GM21619 (cell line): ENCODE data around the gene DHRS2.

Source experiments
- ATAC-seq: cut with Tn5 transposase; IDR thresholded peaks from one replicate; pipeline ENCODE4 v1.9.1; 2021; ENCODE audit not compliant: unreplicated experiment

Gene DHRS2

DNA sequence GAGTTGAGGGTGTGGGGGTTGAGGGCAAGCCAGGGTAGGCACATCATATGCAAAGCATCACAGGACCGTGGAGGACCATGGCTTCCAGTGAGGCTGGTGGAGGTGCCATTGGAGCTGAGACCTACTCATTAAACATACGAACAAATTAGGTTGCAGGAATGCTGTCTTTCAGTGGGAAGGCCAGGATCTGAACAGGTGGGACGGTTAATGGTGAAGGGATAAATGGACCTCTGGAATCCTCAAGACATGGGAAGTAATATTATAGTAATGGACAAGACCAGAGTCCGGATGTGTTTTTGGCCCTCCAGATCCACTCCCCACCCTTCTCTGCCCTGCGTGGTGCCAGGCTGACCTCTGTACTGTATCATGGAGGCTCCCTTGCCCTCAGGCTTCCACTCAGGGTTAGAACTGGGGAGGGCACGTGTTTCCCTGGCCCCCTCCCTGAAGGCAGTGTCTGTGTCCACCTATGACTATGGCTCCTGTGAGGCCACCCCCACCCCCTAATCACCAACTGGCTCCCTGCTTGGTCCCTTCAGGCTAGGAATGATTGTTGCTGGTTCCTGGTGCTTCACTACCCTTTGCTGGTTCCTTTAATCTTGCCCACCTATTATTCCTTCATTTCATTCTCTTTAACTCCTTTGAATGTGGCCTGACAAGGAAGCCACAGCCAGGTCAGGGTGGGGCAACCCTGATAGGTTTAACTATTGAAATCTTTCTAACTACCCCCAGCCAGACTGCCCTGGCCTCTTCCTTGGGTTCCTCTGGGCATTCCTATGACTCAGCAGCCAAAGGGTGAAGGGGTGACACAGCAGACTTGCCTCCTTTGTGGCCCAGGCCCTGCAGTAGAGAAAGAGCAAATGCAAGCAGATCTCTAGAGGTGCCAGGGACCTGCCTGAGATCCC is 10.7 kb downstream of the DHRS2 start:
- no peak for ATAC-seq

- ATAC-seq: no peak
These were observed 11.5 kb downstream of the DHRS2 start for GRCh38 chr14:23647619-23648018.

GRCh38 chr14:23648764-23649460 is 12.7 kb downstream of the DHRS2 start:
- no peak for ATAC-seq

DNA sequence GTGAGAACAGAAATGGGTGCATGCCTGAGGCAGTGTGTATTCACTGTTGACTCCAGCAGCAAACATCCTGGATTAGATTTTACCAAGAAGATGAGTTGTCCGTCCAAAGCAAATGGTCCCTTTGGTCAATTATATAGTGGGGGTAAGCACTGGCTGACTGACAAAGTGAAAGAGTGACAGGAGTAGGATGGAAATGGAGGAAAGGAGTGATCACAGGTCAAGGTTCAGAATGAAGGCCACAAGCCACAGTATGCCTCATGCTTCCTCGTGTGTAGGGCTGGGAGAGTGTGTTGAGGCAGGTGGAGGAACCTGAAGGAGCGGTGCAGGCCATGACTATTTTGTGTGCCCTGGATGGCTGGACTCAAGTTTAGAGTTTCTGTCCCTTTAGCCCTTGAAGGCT is 14.3 kb downstream of the DHRS2 start:
- ATAC-seq: no peak

DNA sequence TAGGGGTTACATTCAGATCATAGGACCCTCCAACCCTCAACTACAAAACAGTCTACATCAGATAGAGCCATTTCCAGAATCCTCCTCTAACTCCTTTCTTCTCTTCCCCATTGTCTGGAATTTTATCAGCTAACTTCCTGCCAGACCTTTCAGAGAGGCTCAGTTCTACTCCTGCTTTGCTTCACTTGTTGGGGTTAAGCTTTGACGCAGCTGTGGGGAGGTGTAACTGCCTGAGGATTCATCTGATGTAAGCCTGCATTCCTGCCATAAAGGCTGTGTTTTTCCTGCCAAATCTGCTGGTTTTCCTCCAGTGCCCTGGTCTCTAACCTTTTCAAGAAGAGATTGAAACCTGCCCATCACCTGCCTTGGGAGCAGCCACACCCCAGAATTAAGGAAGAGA is 16.9 kb downstream of the DHRS2 start:
- ATAC-seq: no peak

- ATAC-seq: no peak
These were observed 18.1 kb downstream of the DHRS2 start for GRCh38 chr14:23654231-23654630.

GRCh38 chr14:23657959-23658470 is 21.9 kb downstream of the DHRS2 start:
- ATAC-seq: no peak

GRCh38 chr14:23660290-23661226 is 24.4 kb downstream of the DHRS2 start:
- ATAC-seq: peak; percentile 77

- no peak for ATAC-seq
These were observed 25.4 kb downstream of the DHRS2 start for GRCh38 chr14:23661542-23661941.

DNA sequence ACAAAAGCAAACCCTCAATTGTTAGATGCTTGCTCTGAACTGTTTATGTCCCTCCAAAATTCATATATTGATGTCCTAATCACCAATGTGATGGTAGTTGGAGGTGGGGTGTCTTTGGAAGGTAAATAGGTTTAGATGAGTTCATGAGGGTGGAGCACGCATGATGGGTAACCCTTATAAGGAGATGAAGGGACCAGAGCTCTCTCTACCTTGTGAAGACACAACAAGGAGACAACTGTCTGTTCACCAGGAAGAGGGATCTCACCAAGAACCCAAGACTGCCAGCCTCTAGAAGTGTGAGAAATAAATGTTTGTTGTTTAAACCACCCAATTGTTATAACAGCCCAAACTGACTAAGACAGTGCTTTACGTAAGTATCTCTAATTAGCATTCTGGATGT is 27.0 kb downstream of the DHRS2 start:
- ATAC-seq: no peak

DNA sequence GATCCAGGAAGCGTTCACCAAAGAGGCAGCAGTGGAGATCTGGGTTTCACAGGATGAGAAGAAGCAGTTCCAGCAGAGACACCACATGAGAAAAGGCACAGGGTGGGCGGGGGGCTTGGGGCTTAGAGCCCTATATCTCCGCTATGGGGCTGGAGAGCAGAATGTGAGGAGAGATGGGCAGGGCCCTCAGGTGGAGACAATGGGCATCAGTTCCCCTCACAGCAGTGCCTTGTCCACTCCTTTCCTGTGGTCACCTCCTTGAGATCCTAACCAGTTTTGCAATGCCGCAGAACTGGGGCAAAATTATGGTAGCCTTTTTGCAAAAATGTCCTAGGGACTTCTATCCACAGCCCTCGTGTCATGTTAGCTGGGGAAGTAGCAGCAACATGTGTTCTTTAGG is 27.5 kb downstream of the DHRS2 start:
- ATAC-seq: no peak

GRCh38 chr14:23664207-23664885 is 28.2 kb downstream of the DHRS2 start:
- ATAC-seq: no peak

GRCh38 chr14:23665302-23666016 is 29.3 kb downstream of the DHRS2 start:
- ATAC-seq: no peak

- ATAC-seq: no peak
These were observed 31.0 kb downstream of the DHRS2 start for GRCh38 chr14:23667134-23667533.

DNA sequence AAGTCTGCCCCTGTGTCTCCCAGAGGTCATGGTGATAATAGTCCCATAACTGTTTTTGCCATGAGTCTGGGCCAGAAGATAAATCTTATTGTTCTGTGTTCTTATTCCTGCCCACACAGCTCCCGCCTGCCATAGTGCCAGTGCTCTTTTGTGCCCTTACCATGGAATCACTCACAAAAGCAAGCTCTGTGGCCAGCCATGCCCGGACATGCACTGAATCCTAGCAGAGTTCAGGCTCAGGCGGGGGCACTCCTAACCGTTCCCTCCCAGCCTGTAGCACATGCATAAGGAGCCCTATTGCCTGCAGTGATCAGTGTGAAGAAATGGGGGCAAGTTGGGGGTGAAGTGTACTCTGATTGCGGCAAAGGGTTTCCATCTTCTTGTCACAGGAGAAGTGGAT is 33.3 kb downstream of the DHRS2 start:
- no peak for ATAC-seq

DNA sequence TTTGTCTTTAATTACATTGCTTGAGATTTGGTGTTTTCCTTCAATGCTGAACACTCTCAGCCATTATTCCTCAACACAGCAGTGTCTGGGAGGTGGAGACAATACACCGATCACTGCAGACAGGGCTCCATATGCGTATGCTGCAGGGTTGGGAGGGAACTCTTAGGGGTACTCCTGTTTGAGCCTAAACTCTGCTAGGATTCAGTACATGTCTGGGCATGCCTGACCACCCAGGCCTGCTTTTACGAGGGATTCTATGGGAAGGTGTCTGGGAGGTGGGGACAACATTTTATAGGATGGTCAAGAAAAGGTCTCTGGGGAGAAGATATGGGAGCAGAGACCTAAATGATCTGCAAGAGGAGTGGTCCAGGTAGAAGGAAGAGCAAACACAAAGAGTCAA is 34.3 kb downstream of the DHRS2 start:
- ATAC-seq: no peak

GRCh38 chr14:23672200-23672599 is 36.0 kb downstream of the DHRS2 start:
- ATAC-seq: no peak

DNA sequence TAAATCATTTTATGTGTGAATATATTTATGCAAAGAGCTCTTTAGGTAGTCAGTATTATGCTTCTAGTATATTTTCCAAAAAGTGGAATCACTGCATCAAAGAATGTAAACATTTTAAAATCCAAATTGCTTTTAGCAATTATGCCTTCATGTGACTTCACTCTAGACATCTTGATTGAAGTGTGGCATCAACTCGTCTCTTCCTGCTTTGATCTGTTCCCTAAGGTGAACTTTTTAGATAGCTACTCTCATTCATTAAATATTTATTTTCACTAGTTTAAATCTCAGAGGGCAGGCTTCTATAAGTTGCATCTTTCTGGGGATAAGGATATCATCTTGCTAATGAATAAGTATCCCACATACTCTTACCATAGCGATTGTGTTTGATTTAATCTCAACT is 39.2 kb downstream of the DHRS2 start:
- no peak for ATAC-seq

GRCh38 chr14:23675906-23676305 is 39.7 kb downstream of the DHRS2 start:
- ATAC-seq: no peak

DNA sequence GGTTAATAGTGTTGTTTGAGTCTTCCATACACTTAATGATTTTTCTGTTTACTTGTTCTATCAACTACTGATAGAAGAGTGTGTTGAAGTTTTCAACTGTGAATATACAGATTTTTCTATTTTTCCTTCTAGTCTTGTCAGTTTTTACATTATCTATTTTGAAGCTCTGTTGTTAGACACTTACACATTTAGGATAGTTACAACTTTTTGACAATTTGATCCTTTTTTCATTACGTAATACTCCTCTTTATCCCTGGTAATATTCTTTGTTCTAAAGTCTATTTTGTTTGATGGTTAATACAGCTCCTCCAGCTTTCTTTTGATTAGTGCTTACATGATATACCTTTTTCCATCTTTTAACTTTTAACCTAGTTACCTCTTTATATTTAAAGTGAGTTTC is 45.2 kb downstream of the DHRS2 start:
- no peak for ATAC-seq
